Hepatic stellate cell (primary cell): ENCODE measurements around the gene KATNB1.

ENCODE experiments used
- DNase-seq: peaks from one replicate; pipeline ENCODE4 v3.0.0; 2011; ENCODE audit warnings: low spot score

Gene KATNB1, protein sequence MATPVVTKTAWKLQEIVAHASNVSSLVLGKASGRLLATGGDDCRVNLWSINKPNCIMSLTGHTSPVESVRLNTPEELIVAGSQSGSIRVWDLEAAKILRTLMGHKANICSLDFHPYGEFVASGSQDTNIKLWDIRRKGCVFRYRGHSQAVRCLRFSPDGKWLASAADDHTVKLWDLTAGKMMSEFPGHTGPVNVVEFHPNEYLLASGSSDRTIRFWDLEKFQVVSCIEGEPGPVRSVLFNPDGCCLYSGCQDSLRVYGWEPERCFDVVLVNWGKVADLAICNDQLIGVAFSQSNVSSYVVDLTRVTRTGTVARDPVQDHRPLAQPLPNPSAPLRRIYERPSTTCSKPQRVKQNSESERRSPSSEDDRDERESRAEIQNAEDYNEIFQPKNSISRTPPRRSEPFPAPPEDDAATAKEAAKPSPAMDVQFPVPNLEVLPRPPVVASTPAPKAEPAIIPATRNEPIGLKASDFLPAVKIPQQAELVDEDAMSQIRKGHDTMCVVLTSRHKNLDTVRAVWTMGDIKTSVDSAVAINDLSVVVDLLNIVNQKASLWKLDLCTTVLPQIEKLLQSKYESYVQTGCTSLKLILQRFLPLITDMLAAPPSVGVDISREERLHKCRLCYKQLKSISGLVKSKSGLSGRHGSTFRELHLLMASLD

DNA sequence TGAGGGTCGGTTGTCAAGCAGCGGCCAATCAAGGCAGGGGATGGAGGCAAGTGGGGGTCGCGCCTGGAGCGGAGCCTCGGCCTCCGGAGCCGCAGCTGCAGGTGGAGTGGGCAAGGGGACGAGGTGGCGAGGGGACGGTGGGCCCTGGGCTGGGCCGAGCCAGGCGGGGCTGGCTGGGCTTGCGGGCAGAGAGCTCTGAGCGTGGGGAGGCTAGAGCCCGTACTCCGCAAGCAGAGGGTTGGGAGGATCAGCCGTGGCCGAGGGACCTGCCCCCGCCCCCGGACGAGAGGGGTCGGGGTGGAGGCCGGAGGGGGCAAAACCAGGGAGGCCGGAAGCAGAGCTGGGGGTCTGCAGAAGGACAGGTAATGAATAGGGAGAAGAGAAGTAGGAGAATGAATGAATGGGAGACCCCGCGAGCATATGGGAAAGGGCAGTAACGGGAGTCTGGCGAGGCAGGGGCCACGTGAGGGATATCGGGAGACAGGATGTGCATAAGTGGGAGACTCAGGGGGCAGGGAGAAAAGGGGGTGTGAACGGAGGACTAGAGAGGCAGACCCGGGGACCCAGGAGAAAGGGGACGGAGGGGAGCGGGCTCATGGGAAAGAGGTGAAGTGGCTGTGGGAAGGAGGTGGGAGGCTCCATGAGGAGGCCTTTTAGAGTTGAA, at the start of gene KATNB1:
Gene KATNB1, plus strand, starts transcription at position 16 of the 664 bp plus-strand sequence. CDS start 1,474 bp downstream, outside the sequence.
- DNase-seq: no peak

DNA sequence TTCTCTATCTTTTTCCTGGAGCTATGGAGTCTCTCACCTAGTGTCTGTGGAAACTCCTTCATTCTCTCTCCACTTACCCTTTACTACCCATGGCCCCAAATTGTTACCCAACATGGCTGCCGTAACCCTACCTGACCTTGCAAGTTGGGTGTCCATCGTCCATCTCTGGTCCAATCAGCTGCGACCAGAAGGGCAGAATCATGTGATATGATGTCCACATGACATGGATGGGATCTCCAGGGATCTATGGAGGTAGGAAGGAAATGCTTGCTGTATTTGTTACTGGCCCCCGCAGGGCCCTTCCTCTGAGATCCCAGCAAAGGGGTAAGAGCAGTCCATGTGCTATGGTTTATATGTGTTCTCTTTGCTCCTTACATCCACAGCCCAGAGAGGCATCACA, 49.0 kb upstream of the KATNB1 start:
- DNase-seq: no peak

DNA sequence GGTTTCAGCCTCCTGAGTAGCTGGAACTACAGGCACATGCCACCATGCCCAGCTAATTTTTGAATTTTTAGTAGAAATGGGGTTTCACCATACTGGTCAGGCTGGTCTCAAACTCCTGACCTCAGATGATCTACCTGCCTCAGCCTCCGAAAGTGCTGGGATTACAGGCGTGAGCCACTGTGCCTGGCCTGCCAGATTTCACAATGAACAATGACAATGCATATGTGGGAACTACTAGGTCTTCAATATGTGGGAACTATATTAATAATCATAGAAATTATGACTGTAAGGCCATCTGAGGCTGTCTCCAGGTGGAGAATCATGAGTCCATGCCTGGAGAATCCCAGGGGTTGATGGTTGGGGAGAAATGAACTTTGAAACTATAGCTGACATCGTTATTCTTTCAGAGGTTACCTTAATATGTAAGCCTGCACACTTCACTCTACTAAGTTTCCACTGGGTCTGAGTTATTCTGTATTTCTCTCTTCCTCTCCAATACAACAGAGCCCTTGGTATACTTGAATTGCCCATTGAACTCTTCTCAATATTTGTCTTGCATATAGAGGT, 48.1 kb upstream of the KATNB1 start:
- DNase-seq: no peak

DNA sequence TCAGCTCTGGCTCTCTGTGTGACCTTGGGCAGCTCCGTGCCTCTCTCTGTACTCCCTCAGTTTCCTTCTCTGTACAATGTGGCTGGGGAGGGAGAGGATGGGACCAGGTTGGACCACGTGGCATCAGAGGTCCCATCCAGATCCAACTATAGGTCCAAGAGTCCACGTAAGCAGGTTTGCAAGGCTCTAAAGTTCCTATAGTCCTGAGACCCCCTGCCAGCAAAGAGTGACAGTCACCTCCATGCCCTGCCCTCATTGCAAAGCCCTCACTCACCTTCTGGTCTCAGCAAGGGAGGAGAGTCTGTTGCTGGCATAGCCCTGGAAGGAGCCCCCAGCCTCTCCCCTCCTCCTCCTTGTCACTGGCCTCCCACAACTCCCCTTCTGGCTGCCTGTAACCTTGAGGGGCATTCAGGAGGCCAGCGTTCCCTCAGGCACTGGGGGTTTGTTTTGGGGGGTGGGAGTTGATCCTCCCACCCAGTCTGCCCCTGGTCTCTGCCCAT, 47.0 kb upstream of the KATNB1 start:
- no peak for DNase-seq

DNA sequence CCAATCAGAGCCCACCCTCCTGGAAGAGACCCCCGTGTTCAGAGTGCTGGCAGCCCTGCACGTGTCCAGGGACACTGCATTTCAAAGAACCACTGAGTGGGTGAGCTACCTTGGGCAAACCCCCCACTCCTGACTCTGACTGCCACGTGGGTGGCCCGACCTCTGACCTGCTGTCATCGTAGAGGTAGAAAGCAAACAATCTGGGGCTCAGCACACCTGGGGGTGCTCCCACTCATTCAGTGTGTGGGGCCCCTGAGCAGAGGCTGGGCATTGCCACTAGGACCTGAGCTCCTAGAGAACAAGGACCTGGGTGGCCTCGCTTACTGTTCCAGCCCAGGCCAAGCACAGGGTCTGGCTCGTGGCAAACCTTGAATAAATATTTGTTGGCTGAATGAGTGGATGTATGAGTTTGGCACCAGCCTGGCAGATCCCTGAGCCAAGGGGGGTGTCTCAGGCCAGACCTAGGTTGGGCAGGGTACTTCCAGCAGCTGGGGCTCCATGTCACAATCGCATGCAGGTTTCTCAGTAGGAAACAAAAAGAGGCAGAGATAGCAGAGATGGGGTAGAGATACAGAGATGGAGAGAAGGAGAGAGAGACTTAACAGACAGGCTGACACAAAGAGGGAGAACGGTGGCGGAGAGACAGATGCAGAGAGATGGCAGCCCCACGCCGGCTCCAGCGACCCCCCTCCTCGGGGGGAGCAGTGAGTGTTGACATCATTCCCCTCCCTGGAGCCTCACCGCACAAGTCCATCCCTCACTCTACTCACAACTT, 46.4 kb upstream of the KATNB1 start:
- no peak for DNase-seq

DNA sequence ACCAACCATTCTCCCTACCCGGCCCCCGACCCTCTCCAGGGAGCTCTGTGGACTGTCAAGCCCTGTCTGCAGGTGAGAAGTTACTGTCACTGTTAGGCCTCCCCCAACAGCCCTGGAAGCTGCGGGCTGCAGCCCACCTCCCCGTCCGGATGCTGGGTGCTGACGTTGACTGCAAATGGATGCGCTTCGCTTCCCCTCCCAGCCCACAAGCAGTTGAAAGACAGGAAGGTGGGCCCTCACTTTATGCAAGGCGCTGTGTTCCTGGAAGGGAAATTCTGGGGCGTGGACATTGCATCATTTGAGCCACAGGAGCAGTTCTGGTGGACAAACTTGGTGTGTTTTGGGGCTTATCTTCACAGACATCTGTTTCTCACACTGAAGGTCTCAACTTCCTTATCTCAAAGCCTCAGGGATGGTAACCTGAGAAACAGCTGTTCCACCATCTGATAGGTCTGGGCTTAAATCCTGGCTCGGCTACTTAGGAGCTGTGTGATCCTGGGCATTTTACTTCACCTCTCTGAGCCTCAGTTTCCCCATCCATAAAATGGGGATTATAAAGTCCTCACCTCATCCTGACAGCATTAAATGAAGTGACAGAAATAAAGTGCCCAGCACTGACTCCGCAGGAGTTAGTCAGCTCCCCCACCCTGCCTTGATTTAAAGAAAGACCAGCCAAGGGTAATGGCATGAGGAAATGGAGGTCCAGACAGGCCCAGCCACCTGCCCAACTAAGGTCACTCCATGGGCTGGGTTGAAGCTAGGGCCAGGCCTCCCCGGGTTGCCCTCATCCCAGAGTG, 45.6 kb upstream of the KATNB1 start:
- no peak for DNase-seq

DNA sequence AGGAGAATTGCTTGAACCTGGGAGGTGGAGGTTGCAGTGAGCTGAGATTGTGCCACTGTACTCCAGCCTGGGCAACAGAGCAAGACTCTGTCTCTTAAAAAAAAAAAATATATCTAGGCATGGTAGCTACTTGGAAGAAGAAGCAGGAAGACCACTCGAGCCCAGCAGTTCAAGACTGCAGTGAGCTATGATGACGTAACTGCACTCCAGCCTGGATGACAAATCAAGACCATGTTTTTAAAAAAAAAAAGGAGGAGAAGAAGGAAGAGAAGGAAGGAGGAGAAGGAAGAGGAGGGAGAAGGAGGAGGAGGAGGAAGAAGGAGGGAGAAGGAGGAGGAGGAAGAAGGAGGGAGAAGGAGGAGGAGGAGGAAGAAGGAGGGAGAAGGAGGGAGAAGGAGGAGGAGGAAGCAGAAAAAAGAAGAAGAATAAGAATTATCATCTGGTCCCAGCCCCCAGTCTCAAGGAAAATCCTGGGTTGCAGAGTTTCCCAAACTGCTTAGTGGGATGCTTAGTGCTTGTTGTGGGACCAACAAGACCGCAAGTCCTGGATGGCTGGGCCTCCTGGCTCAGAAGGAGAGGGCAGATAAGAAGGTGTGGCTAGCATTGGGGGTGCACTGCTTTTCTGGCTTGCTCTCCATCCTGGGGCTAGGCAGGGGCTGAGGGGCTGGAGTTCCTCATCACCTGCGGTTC, 44.6 kb upstream of the KATNB1 start:
- no peak for DNase-seq

DNA sequence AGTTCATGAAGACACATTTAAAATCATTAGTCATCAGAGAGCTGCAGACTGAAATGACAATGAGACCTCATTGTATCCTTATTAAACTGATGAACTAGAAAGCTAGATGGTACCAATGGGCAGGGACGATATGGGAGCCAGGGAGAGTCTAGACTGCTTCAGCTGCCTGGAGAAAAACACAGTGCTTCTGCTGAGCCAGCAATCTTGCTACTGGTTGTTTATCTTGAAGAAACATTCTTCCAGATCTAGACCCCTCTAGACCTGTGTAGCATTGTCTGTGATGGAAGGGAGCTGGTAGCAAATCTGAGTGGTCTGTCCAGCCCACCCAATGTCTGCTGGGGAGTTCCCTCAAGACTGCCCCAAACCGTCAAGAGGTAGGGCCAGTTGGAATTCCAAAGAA, 42.9 kb upstream of the KATNB1 start:
- no peak for DNase-seq

DNA sequence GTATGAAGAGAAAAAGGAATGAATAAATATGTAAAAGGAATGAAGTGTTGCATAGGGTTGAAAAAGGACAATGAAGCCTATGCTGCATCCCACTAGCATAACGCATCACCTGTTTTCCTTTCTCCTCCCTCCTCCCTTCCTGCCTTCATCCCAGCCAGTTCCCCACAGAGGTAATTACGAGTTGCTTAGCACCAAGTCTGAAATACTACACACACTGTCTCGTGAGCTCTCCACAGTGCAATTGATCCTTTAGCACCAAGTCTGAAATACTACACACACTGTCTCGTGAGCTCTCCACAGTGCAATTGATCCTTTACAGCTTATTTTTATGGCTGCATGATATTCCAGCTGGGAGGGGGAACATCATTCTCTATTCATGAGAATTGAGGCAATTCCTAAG, 42.0 kb upstream of the KATNB1 start:
- no peak for DNase-seq

DNA sequence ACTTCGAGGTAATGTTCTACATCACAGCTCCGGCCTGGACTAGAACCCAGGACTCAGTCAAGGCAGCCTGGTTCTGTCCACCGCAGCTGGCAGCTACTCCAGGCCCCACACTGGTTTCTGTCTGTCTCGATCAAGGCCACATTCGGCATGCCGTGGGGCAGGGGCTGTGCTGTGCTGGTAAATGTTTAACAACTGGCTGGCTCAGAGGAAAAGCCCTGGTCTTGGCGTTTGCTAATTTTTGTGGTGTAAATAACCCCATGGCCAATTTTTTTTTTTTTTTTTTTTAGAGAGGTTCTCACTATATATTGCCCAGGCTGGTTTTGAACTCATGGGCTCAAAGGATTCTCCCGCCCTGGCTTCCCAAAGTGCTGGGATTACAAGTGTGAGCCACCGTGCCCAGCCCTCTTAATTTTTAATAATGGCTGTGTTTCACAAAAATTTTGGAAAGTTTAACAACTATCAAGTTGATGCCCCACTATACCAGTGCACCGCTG, 41.3 kb upstream of the KATNB1 start:
- DNase-seq: no peak

DNA sequence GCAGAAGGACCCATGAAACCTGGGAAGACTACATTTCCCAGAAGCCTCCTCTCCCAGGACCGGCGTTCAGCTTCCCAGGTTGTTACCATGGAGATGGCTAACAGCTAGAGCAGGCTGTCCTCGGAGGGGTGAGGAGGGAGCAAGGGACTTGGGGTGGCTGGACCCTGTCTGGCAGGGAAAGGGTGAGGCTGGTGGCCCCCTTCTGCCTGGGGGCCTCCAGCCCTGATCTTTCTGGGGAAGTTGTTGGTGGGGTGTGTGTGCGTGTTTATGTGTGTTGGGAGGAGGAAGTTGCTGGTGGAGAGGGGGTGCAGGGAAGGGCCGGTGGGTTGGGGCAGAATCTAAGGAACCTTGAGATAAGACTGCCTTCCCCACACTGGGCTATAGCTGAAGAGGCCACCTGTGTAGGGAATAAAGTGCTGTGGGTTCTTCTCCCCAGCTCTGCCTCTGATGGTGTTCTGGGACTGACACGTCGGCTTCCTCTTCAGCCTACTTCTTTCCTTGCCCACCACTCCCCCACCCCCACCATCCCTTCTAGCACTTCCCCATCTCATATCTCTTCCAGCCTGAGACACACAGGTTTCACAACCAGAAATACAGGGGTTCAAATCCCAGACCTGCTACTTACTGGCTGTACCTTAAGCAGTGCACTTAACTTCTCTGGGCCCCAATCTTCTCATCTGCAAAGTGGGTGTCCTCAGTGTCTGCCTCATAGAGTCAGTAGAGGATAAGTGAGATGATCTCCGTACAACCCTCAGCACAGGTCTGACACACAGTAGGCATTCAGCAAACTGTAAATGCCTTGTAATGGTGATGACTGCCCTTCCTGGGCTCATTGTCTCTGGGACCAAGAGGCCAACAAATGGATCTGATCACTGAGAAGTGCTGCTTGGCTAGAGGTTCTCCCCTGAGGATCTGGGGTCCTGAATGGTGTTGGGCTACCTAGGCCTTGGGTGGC, 40.6 kb upstream of the KATNB1 start, which contains the start of gene DRC7:
Gene DRC7, plus strand, starts transcription at position 82 of the 955 bp plus-strand sequence. CDS start 3,144 bp downstream, outside the sequence.
- DNase-seq: peak; percentile 71

DNA sequence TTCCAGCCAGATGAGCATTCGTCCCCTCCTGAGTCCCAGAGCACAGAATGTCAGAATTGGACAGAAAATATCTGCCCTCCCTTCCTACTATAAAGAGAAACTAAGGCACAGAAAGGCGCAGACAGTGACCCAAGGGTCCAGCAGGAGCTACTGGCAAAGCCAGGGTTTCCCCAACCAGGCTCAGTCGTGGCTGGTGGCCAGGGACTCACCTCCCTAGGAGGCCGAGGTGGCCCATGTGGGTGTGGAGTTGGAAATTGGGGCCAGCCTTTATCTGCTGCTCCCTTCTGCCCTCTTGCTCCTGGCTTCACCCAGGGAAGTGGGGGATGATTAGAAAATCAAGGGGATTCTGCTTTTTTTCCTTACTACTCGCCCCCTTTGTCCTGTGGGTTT, 39.9 kb upstream of the KATNB1 start:
- DNase-seq: no peak

DNA sequence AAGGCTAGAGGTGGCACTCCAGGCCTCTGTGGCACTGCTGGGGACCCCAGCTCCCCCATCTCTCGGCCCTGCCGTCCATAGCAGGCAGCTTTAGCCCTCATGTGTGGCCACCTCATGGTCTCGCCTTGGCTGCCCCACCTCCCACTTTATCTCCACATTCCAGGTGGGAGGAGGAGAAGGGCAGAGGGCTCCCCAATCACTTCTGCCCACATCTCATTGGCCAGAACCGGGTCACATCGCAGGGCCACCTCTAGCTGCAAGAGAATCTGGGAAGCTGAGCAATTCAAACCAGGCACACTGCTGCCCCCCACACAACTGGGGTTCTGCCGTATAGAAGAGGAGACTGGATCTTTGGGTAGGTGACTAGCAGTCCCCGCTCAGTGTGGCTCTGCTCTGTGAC, 39.3 kb upstream of the KATNB1 start:
- DNase-seq: no peak

DNA sequence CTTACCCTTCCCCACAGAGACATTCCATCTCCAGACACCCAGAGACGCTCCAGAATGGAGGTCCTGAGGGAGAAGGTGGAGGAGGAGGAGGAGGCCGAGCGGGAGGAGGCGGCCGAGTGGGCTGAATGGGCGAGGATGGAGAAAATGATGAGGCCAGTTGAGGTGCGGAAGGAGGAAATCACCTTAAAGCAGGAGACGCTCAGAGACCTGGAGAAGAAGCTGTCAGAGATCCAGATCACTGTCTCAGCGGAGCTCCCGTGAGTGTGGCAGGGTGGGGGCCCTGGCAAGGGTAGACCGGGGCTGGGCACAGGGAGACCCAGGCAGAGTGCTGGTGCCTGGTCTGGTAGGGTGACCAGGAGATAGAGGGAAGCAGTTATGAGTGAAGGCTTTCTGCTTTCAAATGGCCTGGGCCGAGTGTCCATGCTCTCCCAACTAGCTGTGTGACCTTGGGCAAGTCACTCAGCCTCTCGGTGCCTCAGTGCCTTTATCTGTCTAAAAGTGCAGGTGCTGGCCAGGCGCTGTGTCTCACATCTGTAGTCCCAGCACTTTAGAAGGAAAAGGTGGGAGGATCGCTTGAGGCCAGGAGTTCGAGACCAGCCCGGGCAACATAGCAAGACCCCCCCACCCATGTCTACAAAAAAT, 37.6 kb upstream of the KATNB1 start:
- no peak for DNase-seq

DNA sequence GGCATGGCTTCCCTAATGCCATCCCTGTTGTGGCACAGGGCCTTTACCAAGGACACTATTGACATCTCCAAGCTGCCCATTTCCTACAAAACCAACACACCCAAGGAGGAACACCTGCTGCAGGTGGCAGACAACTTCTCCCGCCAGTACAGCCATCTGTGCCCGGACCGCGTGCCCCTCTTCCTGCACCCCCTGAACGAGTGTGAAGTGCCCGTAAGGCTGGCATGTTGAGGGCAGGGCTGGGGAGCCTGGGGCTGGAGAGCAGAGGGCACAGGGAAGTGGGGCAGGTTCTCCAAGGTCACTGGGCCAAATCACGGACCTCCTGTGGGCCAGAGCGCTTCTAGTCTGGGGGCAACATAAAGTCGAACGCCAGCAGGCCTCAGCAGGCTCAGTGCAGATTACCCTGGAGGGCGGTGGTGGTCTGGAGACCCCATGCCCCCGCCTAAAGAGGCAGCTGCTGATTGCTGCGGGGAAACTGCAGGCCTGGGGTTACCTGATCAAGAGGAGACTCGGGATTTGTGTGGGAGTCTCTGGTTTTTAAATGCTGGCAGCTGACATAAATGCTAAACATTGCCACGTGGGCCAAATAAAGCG, 36.7 kb upstream of the KATNB1 start:
- no peak for DNase-seq

DNA sequence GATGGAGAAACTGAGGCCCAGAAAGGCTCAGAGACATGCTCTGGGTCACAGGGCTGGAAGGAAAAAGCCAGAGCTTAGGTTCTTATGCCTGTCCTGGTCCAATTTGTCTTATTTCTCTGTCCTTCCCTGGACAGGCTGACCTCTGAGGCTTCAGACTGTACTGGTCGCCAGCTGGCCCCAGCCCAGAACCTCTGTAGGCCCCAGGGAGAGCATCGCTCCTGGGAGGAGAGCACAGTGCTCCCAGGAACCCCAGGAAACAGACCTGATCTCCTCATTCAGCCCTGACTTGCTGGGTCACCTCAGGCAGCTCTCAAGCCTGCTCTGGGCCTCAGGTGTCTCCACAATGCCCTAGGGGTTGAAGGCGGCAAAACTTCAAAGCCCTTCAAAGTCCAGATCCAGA, 36.1 kb upstream of the KATNB1 start:
- DNase-seq: no peak

DNA sequence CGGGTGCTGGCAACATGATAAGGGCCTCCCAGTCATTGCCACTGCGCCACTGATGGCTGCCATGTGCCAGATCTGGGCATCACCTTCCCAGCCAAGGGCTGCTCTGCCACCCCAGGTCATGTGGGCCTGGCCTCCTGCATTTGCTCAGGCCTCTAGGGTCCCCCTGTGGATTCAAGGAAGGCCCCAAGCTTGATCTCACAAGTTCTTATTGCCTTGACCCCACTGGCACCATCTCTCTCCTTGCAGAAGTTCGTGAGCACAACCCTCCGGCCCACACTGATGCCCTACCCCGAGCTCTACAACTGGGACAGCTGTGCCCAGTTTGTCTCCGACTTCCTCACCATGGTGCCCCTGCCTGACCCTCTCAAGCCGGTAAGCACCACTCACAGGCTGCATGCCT, 35.7 kb upstream of the KATNB1 start:
- no peak for DNase-seq
